Chondrocyte (in vitro differentiated cells): Measurements from ENCODE around the gene SNX30. TPM values are rescaled to one million over a fixed set of nuclear protein-coding genes. Genes with fewer than 3 reads are reported as not detected.
A peak's percentile ranks its signal among the peaks of the same experiment; 100 is the strongest.

ENCODE experiments used
- DNase-seq: peaks from one replicate; pipeline ENCODE4 v3.0.0; 2021; ENCODE audit warnings: mixed read lengths, low spot score
- H3K27ac Mint-ChIP-seq: one replicate; pipeline ENCODE4 v1.8.0; 2021; ENCODE audit warnings: mild to moderate bottlenecking, moderate library complexity, mixed read lengths; ENCODE audit not compliant: unreplicated experiment
- H3K27me3 Mint-ChIP-seq: 2 replicates; pipeline ENCODE4 v1.8.0; 2021; ENCODE audit warnings: low read depth, mixed read lengths
- H3K36me3 Mint-ChIP-seq: 2 replicates; pipeline ENCODE4 v1.8.0; 2021; ENCODE audit warnings: low read depth, mixed read lengths
- H3K4me1 Mint-ChIP-seq: 2 replicates; pipeline ENCODE4 v1.8.0; 2021; ENCODE audit warnings: low read depth, mild to moderate bottlenecking, mixed read lengths
- H3K4me3 Mint-ChIP-seq: one replicate; pipeline ENCODE4 v1.8.0; 2021; ENCODE audit warnings: mild to moderate bottlenecking, moderate library complexity, mixed read lengths; ENCODE audit not compliant: unreplicated experiment
- H3K9me3 Mint-ChIP-seq: 2 replicates; pipeline ENCODE4 v1.8.0; 2021; ENCODE audit warnings: low read depth, mixed read lengths
- CTCF ChIP-seq: fragments of 200-600 bp; sonication (generic); IDR thresholded peaks from 2 replicates; pipeline ENCODE4 v1.5.0; 2021; ENCODE audit warnings: antibody characterized with exemption, mild to moderate bottlenecking, moderate library complexity
- total RNA-seq: library from RNA; stranded (reverse); gene quantifications from 3 replicates; pipeline ENCODE4 v1.2.1, GENCODE V29; 2021

SNX30 gene
- total RNA-seq, 1 donor from 2014 or later: 19.9 TPM

GRCh38 chr9:112757282-112757883 is 6.8 kb downstream of the SNX30 start:
- H3K27ac Mint-ChIP-seq: peak overlapping the region; percentile 77
- DNase-seq: no peak
- H3K4me3 Mint-ChIP-seq: no peak overlapping the region
- no peaks in the 10 kb centered on the region for H3K27me3 Mint-ChIP-seq
- H3K9me3 Mint-ChIP-seq: no peaks in the 10 kb centered on the region
- peaks cover 51% of the 10 kb centered on the region for H3K4me1 Mint-ChIP-seq
- TF ChIP-seq CTCF: no peak
- no peaks in the 10 kb centered on the region for H3K36me3 Mint-ChIP-seq

GRCh38 chr9:112757940-112758339 is 7.4 kb downstream of the SNX30 start:
- no peak overlapping the region for H3K4me3 Mint-ChIP-seq
- no peak for TF ChIP-seq CTCF
- H3K36me3 Mint-ChIP-seq: no peaks in the 10 kb centered on the region
- peaks cover 46% of the 10 kb centered on the region for H3K4me1 Mint-ChIP-seq
- DNase-seq: no peak
- H3K27ac Mint-ChIP-seq: peak overlapping the region; percentile 77
- no peaks in the 10 kb centered on the region for H3K9me3 Mint-ChIP-seq
- H3K27me3 Mint-ChIP-seq: no peaks in the 10 kb centered on the region

GRCh38 chr9:112760821-112761220 is 10.3 kb downstream of the SNX30 start:
- Mint-ChIP-seq H3K9me3 (no peaks in the 10 kb centered on the region), H3K36me3 (no peaks in the 10 kb centered on the region), H3K27ac (no peak overlapping the region), H3K4me1 (peaks cover 32% of the 10 kb centered on the region), H3K4me3 (no peak overlapping the region), H3K27me3 (no peaks in the 10 kb centered on the region)
- DNase-seq: no peak
- TF ChIP-seq CTCF: no peak

- Mint-ChIP-seq H3K4me3 (no peak overlapping the region), H3K27me3 (no peaks in the 10 kb centered on the region), H3K4me1 (peaks cover 23% of the 10 kb centered on the region), H3K9me3 (peaks cover 8% of the 10 kb centered on the region), H3K36me3 (peaks cover 1% of the 10 kb centered on the region), H3K27ac (no peak overlapping the region)
- no peak for TF ChIP-seq CTCF
- no peak for DNase-seq
Observed at GRCh38 chr9:112761912-112762655, 11.5 kb downstream of the SNX30 start.

- no peak overlapping the region for H3K4me3 Mint-ChIP-seq
- no peak for TF ChIP-seq CTCF
- no peak overlapping the region for H3K27ac Mint-ChIP-seq
- H3K27me3 Mint-ChIP-seq: no peaks in the 10 kb centered on the region
- peaks cover 1% of the 10 kb centered on the region for H3K36me3 Mint-ChIP-seq
- H3K9me3 Mint-ChIP-seq: peaks cover 8% of the 10 kb centered on the region
- DNase-seq: no peak
- peaks cover 15% of the 10 kb centered on the region for H3K4me1 Mint-ChIP-seq
Observed at GRCh38 chr9:112762726-112763518, 12.4 kb downstream of the SNX30 start.
